HepG2 (cell line): ENCODE results near the gene OR8B3. TPM values are rescaled to one million over a fixed set of nuclear protein-coding genes. Genes with fewer than 3 reads are reported as not detected.

Experiments
- ATAC-seq: fragments of 200-7000 bp; cut with Tn5 transposase; 3 replicates; pipeline ENCODE4 v1.9.1; 2020; ENCODE audit warnings: mild to moderate bottlenecking, moderate library complexity
- BruUV-seq: library from RNA; stranded (reverse); fragments of 400-500 nt; replicated peaks from 2 replicates; lab custom pipeline; 2021; lab: Mats Ljungman, UMichigan
- CTCF ChIA-PET: fragments of 300-600 bp; formaldehyde crosslinking; extraction: SDS; loops from one replicate; lab custom pipeline; 2021; ENCODE audit warnings: low total read pairs, inconsistent platforms, low intra/inter-chr PET ratio; lab: Yijun Ruan, JAX
- POLR2A ChIA-PET: fragments of 350-600 bp; sonication (Branson Sonifier 250); formaldehyde crosslinking; loops from one replicate; lab custom pipeline; 2020; ENCODE audit warnings: antibody characterized with exemption, inconsistent platforms; lab: Yijun Ruan, JAX
- DNase-seq: peaks from one replicate; pipeline ENCODE4 v3.0.0-alpha.2; 2015; ENCODE audit warnings: low spot score
- FAIRE-seq: peaks from 3 replicates; lab custom pipeline; 2011; peaks lifted over from hg19 to GRCh38; lab: Jason Lieb, UNC
- H2AFZ ChIP-seq: one replicate; pipeline ENCODE4 v1.6.1; 2011; ENCODE audit warnings: low read length, inconsistent platforms
- H3K27ac ChIP-seq: fragments of 300-600 bp; 3 replicates; pipeline ENCODE4 v1.8.0; 2011; ENCODE audit warnings: mixed run types, mild to moderate bottlenecking, mixed read lengths, low read length, inconsistent platforms; ENCODE audit not compliant: insufficient read depth; ENCODE audit errors: extremely low read length
- H3K27me3 ChIP-seq, 2 experiments: fragments of 200-600 bp in 1 of 2; 2 replicates in 1 of 2; 3 replicates in 1 of 2; pipeline versions ENCODE4 v1.6.0 to v1.8.0; 2011; ENCODE audit warnings: low read length in 2 of 2, mild to moderate bottlenecking in 2 of 2, moderate library complexity in 2 of 2, inconsistent platforms in 1 of 2; ENCODE audit not compliant: insufficient read depth in 2 of 2, control insufficient read depth in 1 of 2
- H3K36me3 ChIP-seq, 2 experiments: fragments of 200-600 bp in 1 of 2; replicated peaks in 1 of 2; 2 replicates in 1 of 2; 3 replicates in 1 of 2; pipeline versions ENCODE4 v1.5.1 to v1.8.0; 2011; ENCODE audit warnings: low read length in 2 of 2, inconsistent platforms in 1 of 2; ENCODE audit not compliant: insufficient read depth in 2 of 2, control insufficient read depth in 1 of 2
- H3K4me1 ChIP-seq: 2 replicates; pipeline ENCODE4 v1.5.1; 2012; ENCODE audit warnings: low read length, inconsistent platforms; ENCODE audit not compliant: insufficient read depth
- H3K4me2 ChIP-seq: 2 replicates; pipeline ENCODE4 v1.6.0; 2011; ENCODE audit warnings: low read depth, low read length, inconsistent platforms
- H3K4me3 ChIP-seq, 3 experiments: fragments of 200-600 bp in 1 of 3; sonication (generic), shearing (Covaris generic) in 1 of 3; replicated peaks in 1 of 3; 2 replicates each; pipeline ENCODE4 v1.5.1; 2011 to 2016; ENCODE audit warnings: low read length in 3 of 3, inconsistent platforms in 2 of 3, low read depth in 2 of 3, mild to moderate bottlenecking in 2 of 3, control low read depth in 1 of 3, mixed read lengths in 1 of 3; ENCODE audit not compliant: insufficient read depth in 1 of 3
- H3K79me2 ChIP-seq: one replicate; pipeline ENCODE4 v1.6.1; 2011; ENCODE audit warnings: low read length, inconsistent platforms; ENCODE audit not compliant: insufficient read depth
- H3K9ac ChIP-seq: 2 replicates; pipeline ENCODE4 v1.6.0; 2011; ENCODE audit warnings: mild to moderate bottlenecking, low read depth, low read length, inconsistent platforms; ENCODE audit not compliant: insufficient read depth
- H3K9me3 ChIP-seq: 2 replicates; pipeline ENCODE4 v1.5.1; 2012; ENCODE audit warnings: mild to moderate bottlenecking, low read length
- H4K20me1 ChIP-seq: 2 replicates; pipeline ENCODE4 v1.6.0; 2011; ENCODE audit warnings: inconsistent platforms, mild to moderate bottlenecking, low read length, moderate library complexity; ENCODE audit not compliant: insufficient read depth
- AHDC1 ChIP-seq: sonication (generic); formaldehyde crosslinking; IDR thresholded peaks from 2 replicates; pipeline ENCODE4 v1.5.1; 2020; ENCODE audit warnings: mild to moderate bottlenecking, missing genetic modification reagents, borderline replicate concordance
- CENPT ChIP-seq: sonication (generic); formaldehyde crosslinking; IDR thresholded peaks from 2 replicates; pipeline ENCODE4 v1.8.0; 2022; ENCODE audit warnings: low read depth, mild to moderate bottlenecking, moderate library complexity, missing genetic modification reagents
- NFRKB ChIP-seq: fragments of 450-650 bp; IDR thresholded peaks from 2 replicates; pipeline ENCODE4 v1.6.1; 2017
- PRDM15 ChIP-seq: sonication (generic); formaldehyde crosslinking; IDR thresholded peaks from 2 replicates; pipeline ENCODE4 v1.4.0; 2020; ENCODE audit warnings: missing genetic modification reagents
- SP5 ChIP-seq: IDR thresholded peaks from 2 replicates; pipeline ENCODE4 v1.6.1; 2016; ENCODE audit warnings: low read depth, borderline replicate concordance
- ZNF512 ChIP-seq: sonication (generic); formaldehyde crosslinking; IDR thresholded peaks from 2 replicates; pipeline ENCODE4 v1.4.0; 2020; ENCODE audit warnings: mild to moderate bottlenecking, missing genetic modification reagents
- ZNF607 ChIP-seq: sonication (generic); formaldehyde crosslinking; IDR thresholded peaks from 2 replicates; pipeline ENCODE4 v1.5.1; 2020; ENCODE audit warnings: missing genetic modification reagents, mild to moderate bottlenecking, borderline replicate concordance
- WGBS: methylation state at CpG from one replicate; pipeline ENCODE4 v1.1.6; 2017; ENCODE audit warnings: low lambda C conversion rate; 5-methylcytosine and 5-hydroxymethylcytosine counted together
- in situ Hi-C: cut with HindIII; loops from 2 replicates; pipeline ENCODE4 v1.10.0; 2017; ENCODE audit warnings: low pct_unique_long_range_greater_than_20kb; ENCODE audit not compliant: extremely low pct_ligation_motif_present
- intact Hi-C: fragments of 100-400 bp; cut with micrococcal nuclease; formaldehyde crosslinking; loops from one replicate; pipeline ENCODE4 v1.10.0; 2022; ENCODE audit not compliant: unreplicated experiment
- polyA plus RNA-seq, 8 experiments: library from polyadenylated mRNA; depleted of rRNA in 3 of 8; stranded (reverse) in 7 of 8; unstranded in 1 of 8; fragments of >200 nt; fragmentation: Illumina TruSeq in 4 of 8; extraction: Trizol in 4 of 8; gene quantifications; 2 replicates each; pipeline versions ENCODE4 v1.2.1 to v1.2.3, GENCODE V29; 2011 to 2016; ENCODE audit warnings: low read depth in 4 of 8, missing spikeins in 1 of 8, mixed read lengths in 1 of 8; ENCODE audit not compliant: insufficient read depth in 1 of 8
- total RNA-seq, 5 experiments: library from RNA; depleted of rRNA; stranded (reverse); fragments of >200 nt; fragmentation: Illumina TruSeq; extraction: Trizol; gene quantifications; 2 replicates each; pipeline ENCODE4 v1.2.3, GENCODE V29; 2016; ENCODE audit warnings: low read depth in 1 of 5
- TF ChIP-seq, protein P1 (sequence below): sonication (generic); formaldehyde crosslinking; IDR thresholded peaks from 2 replicates; pipeline ENCODE4 v1.5.1; 2020; ENCODE audit warnings: mild to moderate bottlenecking, missing genetic modification reagents

The OR8B3 gene
- total and polyA plus RNA-seq, 2 of the 13 experiments (the other 11 are each of a cell fraction or from before 2014, with no cell fraction given): not detected

DNA sequence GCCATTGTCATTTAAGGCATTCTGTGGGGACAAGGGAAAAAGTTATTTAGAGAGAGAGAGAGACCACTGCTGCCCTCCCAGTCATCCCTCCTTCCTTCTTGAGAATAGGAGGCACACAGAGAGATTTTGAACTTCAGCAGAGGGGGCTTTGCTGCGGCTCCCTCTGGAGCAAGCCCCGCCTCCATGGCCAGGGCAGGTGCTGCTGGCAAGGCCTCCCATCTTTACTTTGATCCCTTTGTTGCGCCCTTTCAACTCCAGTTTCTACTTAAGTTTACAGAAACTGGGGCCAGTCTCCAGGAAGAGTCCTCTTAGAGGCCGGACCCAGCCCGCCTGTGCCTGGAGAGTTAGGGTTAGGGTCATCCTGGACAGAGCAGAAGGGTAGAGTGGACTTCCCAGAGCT is 42.3 kb upstream of the OR8B3 start:
- FAIRE-seq: no peak
- H3K4me3 ChIP-seq: no peak overlapping the region
- no peaks in the 10 kb centered on the region for H3K36me3 ChIP-seq
- no peak for ATAC-seq
- TF ChIP-seq ZNF607 (CRISPR knock-in tag) (no peak), PRDM15 (CRISPR knock-in tag) (no peak), AHDC1 (CRISPR knock-in tag) (no peak), SP5 (CRISPR knock-in tag) (no peak), ZNF512 (CRISPR knock-in tag) (no peak), NFRKB (no peak), CENPT (CRISPR knock-in tag) (no peak)
- TF ChIP-seq, protein P1, sequence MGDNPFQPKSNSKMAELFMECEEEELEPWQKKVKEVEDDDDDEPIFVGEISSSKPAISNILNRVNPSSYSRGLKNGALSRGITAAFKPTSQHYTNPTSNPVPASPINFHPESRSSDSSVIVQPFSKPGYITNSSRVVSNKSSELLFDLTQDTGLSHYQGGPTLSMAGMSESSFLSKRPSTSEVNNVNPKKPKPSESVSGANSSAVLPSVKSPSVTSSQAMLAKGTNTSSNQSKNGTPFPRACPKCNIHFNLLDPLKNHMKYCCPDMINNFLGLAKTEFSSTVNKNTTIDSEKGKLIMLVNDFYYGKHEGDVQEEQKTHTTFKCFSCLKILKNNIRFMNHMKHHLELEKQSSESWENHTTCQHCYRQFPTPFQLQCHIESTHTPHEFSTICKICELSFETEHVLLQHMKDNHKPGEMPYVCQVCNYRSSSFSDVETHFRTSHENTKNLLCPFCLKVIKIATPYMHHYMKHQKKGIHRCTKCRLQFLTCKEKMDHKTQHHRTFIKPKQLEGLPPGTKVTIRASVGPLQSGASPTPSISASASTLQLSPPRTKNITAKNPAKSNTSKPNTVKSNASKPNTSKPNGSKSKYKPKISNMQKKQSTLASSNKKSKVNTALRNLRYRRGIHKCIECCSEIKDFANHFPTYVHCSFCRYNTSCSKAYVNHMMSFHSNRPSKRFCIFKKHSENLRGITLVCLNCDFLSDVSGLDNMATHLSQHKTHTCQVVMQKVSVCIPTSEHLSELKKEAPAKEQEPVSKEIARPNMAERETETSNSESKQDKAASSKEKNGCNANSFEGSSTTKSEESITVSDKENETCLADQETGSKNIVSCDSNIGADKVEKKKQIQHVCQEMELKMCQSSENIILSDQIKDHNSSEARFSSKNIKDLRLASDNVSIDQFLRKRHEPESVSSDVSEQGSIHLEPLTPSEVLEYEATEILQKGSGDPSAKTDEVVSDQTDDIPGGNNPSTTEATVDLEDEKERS: no peak
- no peak for DNase-seq
- H3K9me3 ChIP-seq: no peaks in the 10 kb centered on the region
- H3K79me2 ChIP-seq: no peaks in the 10 kb centered on the region
- no peaks in the 10 kb centered on the region for H4K20me1 ChIP-seq
- ChIA-PET POLR2A (no interaction called here), CTCF (no interaction called here)
- no peak overlapping the region for H3K27ac ChIP-seq
- H3K4me2 ChIP-seq: no peak overlapping the region
- in situ Hi-C loops: no loop called here
- no peaks in the 10 kb centered on the region for H3K4me1 ChIP-seq
- no peak overlapping the region for H2AFZ ChIP-seq
- no peak overlapping the region for H3K9ac ChIP-seq
- intact Hi-C loops: no loop called here
- WGBS: 0% methylated on average over 5 of the region's 5 CpGs
- H3K27me3 ChIP-seq: 0 out of 5 replicates have a peak, but pooled peaks cover 0 to 7% of the 10 kb centered on the region in 2 experiments
- no TSS peak for BruUV-seq
